Type B pancreatic cell (in vitro differentiated cells): ENCODE results near the gene PARN. TPM values are rescaled to one million over a fixed set of nuclear protein-coding genes. Genes with fewer than 3 reads are reported as not detected.
"Not testable (repeated sequence)": the region's sequence is repeated elsewhere in the genome, so short reads cannot be mapped to it uniquely, and the experiment has no call there.

Experiments
- DNase-seq: peaks from one replicate; pipeline ENCODE4 v3.0.0; 2021; ENCODE audit warnings: mixed read lengths; ENCODE audit not compliant: unreplicated experiment; ENCODE audit errors: extremely low spot score
- H3K27ac Mint-ChIP-seq: 2 replicates; pipeline ENCODE4 v1.8.0; 2021; ENCODE audit warnings: mild to moderate bottlenecking, mixed read lengths
- H3K27me3 Mint-ChIP-seq: 2 replicates; pipeline ENCODE4 v1.8.0; 2021; ENCODE audit warnings: mixed read lengths
- H3K36me3 Mint-ChIP-seq: 2 replicates; pipeline ENCODE4 v1.8.0; 2021; ENCODE audit warnings: mixed read lengths
- H3K4me1 Mint-ChIP-seq: one replicate; pipeline ENCODE4 v1.8.0; 2021; ENCODE audit warnings: mixed read lengths; ENCODE audit not compliant: unreplicated experiment
- H3K4me3 Mint-ChIP-seq: 2 replicates; pipeline ENCODE4 v1.8.0; 2021; ENCODE audit warnings: mild to moderate bottlenecking, mixed read lengths
- H3K9me3 Mint-ChIP-seq: 2 replicates; pipeline ENCODE4 v1.8.0; 2021; ENCODE audit warnings: mixed read lengths
- total RNA-seq: library from RNA; stranded (reverse); gene quantifications from 2 replicates; pipeline ENCODE4 v1.2.1, GENCODE V29; 2021; ENCODE audit warnings: low replicate concordance
- TF ChIP-seq, protein P1 (sequence below): fragments of 200-600 bp; sonication (generic); conservative IDR thresholded peaks from 2 replicates; pipeline ENCODE4 v1.5.0; 2021; ENCODE audit warnings: antibody characterized with exemption, mild to moderate bottlenecking

The PARN gene
- total RNA-seq, 1 donor from 2014 or later: 26.1 TPM

DNA sequence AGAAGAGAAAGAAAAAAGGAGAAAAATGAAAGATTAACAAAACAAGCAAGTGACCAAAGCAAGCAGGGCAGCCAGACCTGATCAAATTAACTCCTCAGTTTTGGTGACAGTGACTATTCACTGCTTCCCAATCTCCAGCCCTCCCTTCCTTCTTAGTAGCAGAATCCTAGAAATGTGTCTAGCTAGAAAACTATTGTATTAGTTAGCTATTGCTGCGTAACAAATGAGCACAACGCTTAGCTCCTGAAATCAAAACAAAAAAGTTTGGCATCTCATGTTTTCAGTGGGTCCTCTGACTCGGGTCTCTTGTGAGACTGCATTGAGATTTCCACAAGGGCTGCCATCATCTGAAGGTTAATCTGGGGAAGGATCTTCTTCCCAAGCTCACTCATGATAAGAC lies 213.9 kb downstream of the PARN start:
- H3K27ac Mint-ChIP-seq: no peak overlapping the region
- TF ChIP-seq, protein P1, sequence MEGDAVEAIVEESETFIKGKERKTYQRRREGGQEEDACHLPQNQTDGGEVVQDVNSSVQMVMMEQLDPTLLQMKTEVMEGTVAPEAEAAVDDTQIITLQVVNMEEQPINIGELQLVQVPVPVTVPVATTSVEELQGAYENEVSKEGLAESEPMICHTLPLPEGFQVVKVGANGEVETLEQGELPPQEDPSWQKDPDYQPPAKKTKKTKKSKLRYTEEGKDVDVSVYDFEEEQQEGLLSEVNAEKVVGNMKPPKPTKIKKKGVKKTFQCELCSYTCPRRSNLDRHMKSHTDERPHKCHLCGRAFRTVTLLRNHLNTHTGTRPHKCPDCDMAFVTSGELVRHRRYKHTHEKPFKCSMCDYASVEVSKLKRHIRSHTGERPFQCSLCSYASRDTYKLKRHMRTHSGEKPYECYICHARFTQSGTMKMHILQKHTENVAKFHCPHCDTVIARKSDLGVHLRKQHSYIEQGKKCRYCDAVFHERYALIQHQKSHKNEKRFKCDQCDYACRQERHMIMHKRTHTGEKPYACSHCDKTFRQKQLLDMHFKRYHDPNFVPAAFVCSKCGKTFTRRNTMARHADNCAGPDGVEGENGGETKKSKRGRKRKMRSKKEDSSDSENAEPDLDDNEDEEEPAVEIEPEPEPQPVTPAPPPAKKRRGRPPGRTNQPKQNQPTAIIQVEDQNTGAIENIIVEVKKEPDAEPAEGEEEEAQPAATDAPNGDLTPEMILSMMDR: no peak
- peaks cover 7% of the 10 kb centered on the region for H3K36me3 Mint-ChIP-seq
- no peak for DNase-seq
- H3K27me3 Mint-ChIP-seq: no peaks in the 10 kb centered on the region
- peaks cover 4% of the 10 kb centered on the region for H3K4me1 Mint-ChIP-seq
- no peaks in the 10 kb centered on the region for H3K9me3 Mint-ChIP-seq
- no peak overlapping the region for H3K4me3 Mint-ChIP-seq

DNA sequence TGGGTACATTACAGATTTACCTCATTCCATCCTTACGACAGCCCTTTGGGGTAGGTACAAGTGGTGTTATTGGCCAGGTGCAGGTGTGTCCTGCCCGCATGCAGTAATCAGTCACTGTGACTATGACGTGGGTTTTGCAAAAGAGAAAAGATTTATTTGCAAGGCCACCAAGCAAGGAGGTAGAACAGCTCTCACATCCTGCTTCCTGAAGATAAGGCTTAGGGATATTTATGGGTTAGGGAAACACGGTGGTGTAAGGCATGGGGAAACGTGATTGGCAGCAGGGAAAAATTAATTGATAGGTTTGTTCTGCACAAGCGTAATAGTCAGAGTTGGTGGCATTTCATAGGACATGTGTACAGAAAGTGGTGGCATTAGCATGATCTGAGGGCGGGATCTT lies 214.8 kb downstream of the PARN start:
- DNase-seq: no peak
- Mint-ChIP-seq H3K36me3 (peaks cover 7% of the 10 kb centered on the region), H3K4me3 (no peak overlapping the region), H3K27ac (no peak overlapping the region), H3K4me1 (peaks cover 4% of the 10 kb centered on the region), H3K9me3 (no peaks in the 10 kb centered on the region), H3K27me3 (no peaks in the 10 kb centered on the region)
- TF ChIP-seq, protein P1: no peak

DNA sequence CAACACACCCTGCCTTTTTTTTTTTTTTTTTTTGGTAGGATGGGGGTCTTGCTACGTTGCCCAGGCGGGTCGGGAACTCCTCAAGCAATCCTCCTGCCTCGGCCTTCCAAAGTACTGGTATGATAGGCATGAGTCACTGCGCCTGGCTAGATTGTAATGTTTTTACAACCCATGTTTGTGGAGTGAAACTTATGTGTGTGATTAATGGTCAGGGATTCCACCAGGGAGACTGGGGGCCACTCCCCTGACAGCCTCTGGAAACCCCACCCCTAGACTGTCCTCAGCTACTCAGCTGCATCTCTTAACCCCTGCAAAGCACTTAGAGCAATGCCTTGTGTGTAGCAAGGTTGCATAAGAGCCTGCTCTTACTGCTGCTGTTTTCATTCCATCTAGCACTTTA lies 220.5 kb downstream of the PARN start:
- Mint-ChIP-seq H3K36me3 (no peaks in the 10 kb centered on the region), H3K4me1 (peaks cover 7% of the 10 kb centered on the region), H3K27me3 (no peaks in the 10 kb centered on the region), H3K9me3 (no peaks in the 10 kb centered on the region), H3K27ac (peak overlapping the region; percentile 60), H3K4me3 (no peak overlapping the region)
- TF ChIP-seq, protein P1: no peak
- DNase-seq: no peak

DNA sequence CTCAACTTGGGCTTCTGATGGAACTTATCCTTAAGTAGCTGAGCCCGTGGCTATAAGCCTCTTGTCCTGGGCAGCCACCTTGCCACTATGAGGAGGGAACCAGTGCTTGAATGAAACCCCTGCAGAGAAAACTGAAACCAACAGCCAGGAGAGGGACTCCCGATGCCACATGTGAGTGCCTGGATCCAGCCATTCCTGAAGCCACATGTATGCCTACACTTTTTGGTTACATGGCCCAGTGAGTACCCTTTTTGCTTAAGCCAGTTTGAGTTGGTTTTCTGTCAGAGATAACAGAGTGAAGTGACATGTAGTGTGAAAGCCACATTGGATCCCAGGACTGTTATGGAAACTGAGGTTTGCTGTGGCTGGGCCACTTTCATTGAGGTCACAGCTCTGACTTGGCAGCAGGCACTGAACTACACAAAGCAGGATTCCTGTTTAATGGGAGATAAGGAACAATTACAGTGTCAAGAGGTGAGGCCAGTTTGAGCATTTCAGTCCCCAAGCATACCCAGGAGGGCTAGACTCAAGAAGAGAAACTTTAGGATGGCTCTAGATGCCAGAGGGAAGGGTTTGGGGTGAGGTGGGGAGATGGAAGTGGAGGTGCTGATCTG lies 222.2 kb downstream of the PARN start:
- TF ChIP-seq, protein P1: no peak
- Mint-ChIP-seq H3K36me3 (no peaks in the 10 kb centered on the region), H3K9me3 (no peaks in the 10 kb centered on the region), H3K4me3 (no peak overlapping the region), H3K27me3 (no peaks in the 10 kb centered on the region), H3K4me1 (peaks cover 7% of the 10 kb centered on the region), H3K27ac (no peak overlapping the region)
- no peak for DNase-seq

DNA sequence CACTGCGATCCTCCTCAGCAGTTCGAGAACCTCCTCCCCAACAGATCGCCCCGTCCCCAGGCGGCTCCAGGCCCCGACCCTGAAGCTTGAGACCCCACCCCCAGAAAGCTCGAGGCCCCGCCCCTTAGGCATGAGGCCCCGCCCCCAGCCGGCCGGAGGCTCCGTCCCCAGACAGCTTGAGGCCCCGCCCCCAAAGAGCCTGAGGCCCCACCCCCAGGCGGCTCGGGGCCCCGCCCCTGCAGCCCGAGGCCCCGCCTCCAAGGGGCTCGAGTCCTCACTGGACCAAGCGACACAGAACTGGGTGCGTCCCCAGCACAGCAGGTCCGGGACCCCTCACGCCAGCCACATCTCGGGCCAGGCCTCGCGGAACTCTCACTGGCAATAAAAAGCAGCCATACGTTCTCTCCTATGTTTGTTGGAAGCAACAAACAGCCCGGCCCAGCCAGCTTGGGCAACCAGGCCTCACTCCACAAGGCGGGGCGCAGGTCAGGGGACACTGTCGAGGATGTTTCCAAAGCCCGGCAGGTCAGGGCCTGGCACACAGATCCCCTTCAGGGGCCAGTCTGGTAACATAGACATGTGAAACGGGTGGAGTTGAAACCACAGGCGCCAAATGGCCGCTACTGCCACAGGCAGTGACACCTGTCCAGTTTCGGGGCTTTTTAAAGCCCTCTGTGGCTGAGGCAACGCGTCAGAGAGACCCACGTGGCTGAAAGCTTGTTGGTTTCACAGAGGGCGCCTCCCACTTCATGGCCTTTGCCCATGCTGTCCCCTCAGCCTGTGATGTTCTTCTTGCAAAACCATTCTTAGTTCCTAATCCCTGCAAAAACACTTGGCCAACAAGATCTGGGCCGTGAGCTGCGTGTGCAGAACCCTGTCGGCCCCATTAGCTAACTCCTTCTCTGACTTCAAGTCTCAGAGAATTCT lies 224.2 kb downstream of the PARN start:
- peak overlapping the region; percentile 58 for H3K27ac Mint-ChIP-seq
- DNase-seq: no peak
- no peaks in the 10 kb centered on the region for H3K36me3 Mint-ChIP-seq
- no peaks in the 10 kb centered on the region for H3K27me3 Mint-ChIP-seq
- no peaks in the 10 kb centered on the region for H3K9me3 Mint-ChIP-seq
- peaks cover 7% of the 10 kb centered on the region for H3K4me1 Mint-ChIP-seq
- TF ChIP-seq, protein P1: no peak
- no peak overlapping the region for H3K4me3 Mint-ChIP-seq

DNA sequence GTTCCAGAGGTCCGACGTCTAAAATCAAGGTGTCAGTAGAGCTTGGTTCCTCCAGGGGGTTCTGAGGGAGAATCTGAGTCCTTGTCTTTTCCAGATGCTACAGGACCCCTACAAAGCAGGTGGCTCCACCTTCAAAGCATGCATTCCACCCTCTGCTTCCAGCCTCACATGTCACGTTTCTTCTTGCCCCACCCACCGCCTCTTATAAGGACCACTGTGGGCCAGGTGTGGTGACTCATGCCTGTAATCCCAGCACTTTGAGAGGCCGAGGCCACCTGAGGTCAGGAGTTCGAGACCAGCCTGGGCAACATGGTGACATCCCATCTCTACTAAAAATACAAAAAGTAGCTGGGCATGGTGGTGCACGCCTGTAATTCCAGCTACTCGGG lies 227.1 kb downstream of the PARN start:
- H3K27ac Mint-ChIP-seq, H3K9me3 Mint-ChIP-seq, H3K4me3 Mint-ChIP-seq, H3K36me3 Mint-ChIP-seq, DNase-seq, H3K27me3 Mint-ChIP-seq: not testable (repeated sequence)
- H3K4me1 Mint-ChIP-seq: peaks cover 21% of the 10 kb centered on the region

DNA sequence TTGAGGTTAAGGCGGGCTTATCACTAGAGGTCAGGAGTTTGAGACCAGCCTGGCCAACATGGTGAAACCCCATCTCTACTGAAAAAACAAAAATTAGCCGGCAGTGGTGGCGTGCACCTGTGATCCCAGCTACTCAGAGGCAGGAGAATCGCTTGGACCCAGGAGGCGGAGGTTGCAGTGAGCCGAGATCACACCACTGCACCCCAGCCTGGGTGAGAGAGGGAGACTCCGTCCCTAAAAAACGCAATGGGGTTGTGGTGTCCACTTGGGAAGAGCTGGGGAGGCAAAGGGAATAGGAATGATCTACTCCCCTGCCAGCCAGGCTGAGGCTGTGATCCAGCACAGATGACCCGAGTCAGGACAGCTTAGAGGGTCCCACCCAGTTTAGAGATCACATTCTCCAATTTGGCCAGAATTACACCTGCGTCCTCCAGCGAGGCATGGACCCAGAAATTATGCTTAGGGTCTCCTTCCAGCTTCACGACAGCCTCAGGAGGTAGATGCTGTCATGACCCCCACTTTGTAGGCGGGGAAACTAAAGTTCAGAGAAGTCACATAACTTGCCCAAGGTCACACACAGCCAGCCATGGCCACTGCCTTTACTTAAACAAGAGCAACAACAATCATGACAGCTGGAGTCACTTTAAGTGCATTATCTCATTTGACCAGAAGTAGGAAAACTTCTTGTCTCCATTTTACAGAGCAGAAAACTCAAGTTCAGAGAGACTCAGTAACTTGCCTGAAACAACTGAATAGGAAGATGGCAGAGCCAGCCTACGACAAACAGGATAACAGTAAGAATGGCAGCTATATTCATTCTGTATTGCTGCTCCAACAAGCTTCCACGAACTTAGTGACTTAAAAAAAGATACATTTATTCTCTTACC lies 227.7 kb downstream of the PARN start:
- not testable (repeated sequence) for DNase-seq, H3K27me3 Mint-ChIP-seq, H3K27ac Mint-ChIP-seq, H3K9me3 Mint-ChIP-seq, H3K4me3 Mint-ChIP-seq, H3K36me3 Mint-ChIP-seq
- H3K4me1 Mint-ChIP-seq: peaks cover 21% of the 10 kb centered on the region

DNA sequence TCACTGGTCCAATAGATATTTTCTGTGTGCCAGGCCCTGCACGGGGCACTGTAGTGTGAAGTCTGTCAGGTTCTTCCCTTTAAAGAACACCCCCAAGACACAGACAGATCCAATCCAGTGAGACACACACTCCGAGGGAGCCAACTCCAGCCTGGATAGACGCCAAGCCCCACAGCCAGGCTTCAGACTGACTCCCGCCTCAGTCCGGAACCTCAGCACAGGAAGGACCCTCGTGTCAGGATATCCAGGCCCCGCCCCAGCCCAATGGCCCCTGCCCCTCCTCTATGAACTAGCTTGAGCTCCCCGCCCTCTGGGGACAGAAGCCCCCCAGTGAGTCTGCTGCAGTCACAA lies 228.4 kb downstream of the PARN start:
- H3K4me3 Mint-ChIP-seq, H3K27ac Mint-ChIP-seq, H3K36me3 Mint-ChIP-seq, H3K27me3 Mint-ChIP-seq, H3K9me3 Mint-ChIP-seq, DNase-seq: not testable (repeated sequence)
- peaks cover 19% of the 10 kb centered on the region for H3K4me1 Mint-ChIP-seq
